HG02610 (cell line): ENCODE results near the gene DTNB.
"Not testable (repeated sequence)": the region's sequence is repeated elsewhere in the genome, so short reads cannot be mapped to it uniquely, and the experiment has no call there.

Experiments used
- ATAC-seq: cut with Tn5 transposase; IDR thresholded peaks from one replicate; pipeline ENCODE4 v1.9.1; 2021; ENCODE audit warnings: mild to moderate bottlenecking, moderate library complexity; ENCODE audit not compliant: unreplicated experiment

DTNB gene

DNA sequence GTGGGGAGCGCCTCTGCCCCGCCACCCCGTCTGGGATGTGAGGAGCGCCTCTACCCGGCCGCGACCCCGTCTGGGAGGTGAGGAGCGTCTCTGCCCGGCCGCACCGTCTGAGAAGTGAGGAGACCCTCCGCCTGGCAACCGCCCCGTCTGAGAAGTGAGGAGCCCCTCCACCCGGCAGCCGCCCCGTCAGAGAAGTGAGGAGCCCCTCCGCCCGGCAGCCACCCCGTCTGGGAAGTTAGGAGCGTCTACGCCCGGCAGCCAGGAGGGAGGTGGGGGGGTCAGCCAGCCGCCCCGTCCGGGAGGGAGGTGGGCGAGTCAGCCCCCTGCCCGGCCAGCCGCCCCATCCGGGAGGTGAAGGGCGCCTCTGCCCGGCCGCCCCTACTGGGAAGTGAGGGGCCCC lies 39.6 kb downstream of the DTNB start:
- ATAC-seq: not testable (repeated sequence)

DNA sequence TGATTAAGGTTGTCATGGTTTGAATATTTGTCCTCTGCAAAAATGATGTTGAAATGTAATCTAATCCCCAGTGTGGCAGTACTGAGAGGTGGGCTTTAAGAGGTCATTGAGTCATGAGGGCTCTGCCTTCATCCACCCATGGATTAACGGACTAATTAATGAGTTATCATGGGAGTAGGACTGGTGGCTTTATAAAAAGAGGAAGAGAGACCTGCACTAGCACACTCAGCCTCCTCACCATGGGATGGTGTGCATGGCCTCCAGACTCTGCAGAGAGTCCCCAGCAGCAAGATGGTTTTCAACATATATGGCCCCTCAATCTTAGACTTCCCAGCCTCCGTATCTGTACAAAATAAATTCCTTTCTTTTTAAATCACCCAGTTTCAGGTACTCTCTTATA lies 41.0 kb downstream of the DTNB start:
- ATAC-seq: no peak

DNA sequence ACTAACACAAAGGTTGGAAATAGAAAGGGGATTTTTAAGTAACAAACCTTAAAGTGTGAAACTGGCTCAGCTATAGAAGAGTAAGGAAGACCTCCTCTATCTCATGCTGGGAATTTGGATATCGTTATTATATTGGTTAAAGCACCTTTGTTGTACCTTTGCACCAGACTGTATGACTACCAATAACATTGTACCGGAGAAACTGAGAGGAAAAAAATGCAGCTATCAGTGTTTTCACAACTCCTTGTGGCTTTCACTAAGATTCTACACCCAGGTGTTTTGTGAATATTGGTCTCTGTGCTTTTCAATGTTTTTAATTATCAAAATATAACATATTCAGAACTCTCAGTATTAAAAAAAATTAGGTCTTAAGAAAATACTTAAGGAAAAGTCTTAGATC lies 48.7 kb downstream of the DTNB start:
- no peak for ATAC-seq

DNA sequence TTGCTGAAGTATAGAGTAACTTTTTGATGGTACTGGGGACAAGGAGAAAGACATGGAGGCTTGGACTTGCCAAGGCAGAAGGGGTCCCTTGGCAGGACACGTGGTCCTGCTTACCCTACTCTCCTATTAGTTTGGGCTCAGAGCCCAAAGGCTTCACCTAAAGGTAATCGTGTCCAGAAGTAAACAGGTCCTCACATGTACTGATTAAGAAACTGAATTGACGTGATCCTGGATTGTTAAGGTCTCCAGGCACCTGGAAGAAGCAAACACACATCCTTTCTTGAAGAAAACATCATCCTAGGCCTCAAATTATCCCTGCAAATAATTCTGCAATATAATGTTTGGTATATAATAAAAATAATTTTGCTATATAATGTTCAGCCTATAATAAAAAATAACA lies 50.0 kb downstream of the DTNB start:
- no peak for ATAC-seq

DNA sequence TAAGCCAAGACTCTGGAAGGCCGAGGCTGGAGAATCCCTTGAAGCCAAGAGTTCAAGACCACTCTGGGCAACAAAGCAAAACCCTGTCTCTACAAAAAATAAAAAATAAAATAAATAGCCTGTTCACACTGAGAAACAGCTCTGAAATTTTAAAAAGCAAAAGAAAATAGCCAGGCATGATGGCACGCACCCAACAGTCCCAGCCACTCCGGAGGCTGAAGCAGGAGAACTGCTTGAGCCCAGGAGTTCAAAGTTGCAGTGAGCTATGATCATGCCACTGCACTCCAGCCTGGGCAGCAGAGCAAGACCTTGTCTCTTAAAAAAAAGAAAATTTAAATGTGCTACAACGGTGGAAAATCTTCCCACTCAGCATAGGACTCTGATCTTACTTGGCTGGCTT lies 52.7 kb downstream of the DTNB start:
- ATAC-seq: no peak

DNA sequence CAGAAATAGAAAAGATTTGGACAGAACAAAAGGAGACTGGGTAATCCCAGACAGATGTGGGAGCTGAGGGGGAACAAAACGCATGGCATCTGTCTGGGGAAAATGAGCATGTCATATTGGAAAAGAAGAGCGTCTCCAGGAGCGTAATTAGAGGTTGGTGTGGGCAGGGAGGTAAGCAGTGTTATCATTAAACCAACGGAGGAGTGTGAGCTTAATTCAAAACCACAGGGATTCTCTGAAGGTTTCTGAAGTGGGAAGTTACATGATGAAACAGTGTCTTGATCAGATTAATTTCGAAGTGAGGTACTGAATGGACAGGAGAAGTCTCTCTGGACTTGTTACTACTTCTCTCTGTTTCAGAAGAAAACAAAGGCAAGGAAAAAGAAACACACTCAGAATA lies 53.3 kb downstream of the DTNB start:
- ATAC-seq: no peak

DNA sequence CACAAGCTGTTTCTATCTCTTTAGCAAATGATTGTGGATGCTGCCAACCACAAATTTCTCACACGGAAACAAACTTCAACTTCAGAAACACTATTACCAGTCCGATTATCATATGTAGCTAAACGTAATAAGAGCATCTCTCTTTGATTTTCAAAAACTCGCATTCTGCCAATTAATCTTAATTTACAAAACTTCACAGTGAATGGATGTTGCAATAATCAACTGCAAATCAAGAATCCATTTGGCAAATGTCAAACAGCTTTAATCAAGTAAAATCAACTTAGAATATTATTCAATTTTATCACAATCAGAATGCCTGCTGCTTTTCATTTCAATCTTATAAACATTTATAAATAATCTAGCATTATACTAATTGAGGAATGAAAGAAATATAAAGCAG lies 54.2 kb downstream of the DTNB start:
- no peak for ATAC-seq

DNA sequence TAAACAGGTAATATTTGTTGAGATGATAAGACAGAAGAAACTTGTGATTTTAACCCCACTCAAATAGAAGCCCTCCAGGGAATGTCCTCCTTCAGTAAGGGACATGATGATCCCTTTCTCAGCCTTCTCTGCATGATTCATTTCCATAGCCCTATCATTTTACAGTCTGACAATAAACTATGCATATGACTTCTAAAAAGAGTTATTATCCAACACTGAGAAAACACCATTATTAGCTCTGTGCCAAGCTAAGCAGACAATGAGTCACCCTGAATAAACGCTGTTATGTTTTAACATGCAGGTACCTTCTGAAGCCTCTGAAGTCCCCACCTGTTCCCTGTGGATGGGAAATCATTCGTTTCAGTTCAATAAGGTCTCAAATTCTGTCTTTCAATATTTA lies 54.7 kb downstream of the DTNB start:
- no peak for ATAC-seq

DNA sequence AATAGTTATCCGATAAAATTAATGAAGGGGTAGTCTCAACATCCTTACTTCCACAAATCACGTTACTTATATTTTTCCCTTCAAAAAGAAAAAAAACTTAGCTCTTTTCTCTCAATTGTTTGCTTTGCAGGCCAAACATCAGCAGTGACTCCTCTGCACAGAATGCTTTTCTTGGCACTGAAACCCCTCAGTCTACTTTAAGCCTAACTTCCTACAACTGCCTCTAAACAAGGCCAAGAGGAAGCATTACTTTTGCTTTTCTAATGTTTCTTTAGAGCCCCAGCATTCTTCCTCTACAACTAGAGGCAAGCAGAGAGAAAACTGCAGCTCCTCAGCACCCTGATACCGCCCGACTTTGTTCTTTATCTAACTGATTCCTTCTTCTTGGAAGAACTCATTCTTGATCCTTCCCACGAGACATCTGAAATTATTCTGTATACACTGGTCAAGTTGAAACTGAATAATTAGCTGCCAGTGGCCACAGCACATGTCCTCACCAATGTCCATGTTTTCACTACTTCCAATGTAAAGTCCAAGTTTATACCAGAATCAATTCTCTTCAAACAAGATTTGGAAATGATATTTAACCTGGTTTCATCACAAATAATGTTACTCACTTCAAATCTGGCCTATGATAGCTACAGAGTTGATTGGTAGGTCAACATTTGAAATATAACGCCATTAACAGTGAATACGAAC lies 55.3 kb downstream of the DTNB start:
- ATAC-seq: no peak

DNA sequence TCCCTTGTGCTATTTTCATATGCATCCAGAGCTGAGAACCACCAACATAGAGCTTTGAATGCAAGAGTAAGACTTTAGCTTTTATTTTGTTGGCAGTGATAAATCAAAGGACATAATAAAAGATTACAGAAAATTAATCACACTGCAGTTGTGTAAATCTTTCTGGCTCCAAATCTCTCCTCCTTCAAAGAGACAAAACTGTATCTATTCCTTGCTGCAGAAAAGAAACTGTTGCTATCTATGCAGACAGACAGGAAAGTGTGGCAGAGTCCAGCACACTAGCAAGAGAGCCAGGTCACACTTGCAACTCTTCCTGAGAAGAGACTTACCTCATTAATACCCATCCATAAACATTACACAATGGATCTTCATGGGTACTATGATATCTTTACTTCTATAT lies 57.5 kb downstream of the DTNB start:
- ATAC-seq: no peak

DNA sequence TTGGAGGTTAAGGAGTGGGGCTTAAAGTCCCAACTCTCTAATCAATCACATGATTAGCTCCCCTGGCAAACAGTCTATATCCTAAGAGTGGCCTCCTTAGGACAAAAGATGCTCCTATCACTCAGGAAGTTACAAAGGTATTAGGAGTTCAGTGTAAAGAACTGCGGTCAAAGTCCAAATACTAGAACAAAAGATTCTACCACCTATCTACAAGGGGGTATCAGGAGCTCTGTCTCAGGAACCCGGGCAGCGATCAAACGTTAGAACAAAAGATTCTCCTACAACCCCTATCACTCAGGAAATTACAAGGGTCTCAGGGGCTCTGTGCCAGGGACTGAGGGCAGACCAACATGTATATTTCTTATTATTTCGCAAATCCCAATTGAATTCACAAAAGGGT lies 58.0 kb downstream of the DTNB start:
- ATAC-seq: no peak

DNA sequence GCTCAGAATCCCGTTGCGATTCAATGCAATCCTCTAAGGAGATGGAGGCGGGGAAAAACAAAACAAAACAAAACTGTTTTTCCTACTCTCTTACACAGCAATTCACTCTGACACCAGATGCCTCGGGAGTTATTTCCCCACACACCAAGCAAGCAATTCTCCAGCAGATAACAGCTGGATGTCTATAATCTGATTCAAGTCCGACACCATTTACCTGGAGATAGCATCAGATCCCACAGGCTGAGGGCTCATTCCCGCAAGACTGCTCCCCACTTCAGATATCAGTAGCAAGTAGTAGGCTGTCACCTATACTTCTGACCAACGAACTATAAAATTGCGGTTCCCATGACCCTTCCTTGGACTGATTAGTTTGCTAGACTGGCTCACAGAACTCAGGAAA lies 58.7 kb downstream of the DTNB start:
- ATAC-seq: no peak

DNA sequence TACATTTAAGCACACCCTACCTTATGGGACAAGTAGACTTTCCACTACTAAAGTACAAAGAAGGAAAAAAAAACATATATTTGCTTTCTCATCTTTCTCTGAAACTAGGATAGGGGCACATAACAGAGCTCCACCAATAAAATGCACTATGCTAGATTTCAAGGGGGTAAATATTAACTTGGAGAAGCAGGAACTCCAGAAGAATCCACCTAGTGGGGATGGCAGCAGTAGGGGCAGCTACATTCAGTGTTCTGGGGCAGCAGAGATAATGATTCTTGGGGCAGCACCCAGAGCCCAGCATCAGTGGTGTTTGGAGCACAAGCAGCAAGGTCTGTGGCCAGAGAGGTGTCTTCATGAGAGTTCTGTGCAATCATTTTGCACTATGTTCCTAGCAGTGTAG lies 64.7 kb downstream of the DTNB start:
- no peak for ATAC-seq

DNA sequence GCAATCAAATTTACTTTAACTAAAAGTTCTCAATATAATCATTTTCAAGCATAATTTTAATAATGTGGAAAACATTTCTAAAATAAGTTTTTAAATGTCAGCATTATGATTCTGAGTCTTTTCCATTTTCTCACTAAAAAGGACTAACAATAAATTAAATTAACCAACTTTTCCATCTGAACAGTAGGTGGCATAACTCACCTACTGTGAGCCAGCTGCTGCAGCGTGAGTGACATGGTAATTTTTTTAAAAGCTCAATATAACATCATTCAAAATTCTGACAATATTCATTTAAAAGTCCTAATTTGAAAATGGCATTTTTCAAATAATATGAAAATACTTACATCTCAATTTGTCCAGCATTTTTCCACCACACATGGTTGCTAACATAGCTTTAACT lies 66.5 kb downstream of the DTNB start:
- no peak for ATAC-seq

DNA sequence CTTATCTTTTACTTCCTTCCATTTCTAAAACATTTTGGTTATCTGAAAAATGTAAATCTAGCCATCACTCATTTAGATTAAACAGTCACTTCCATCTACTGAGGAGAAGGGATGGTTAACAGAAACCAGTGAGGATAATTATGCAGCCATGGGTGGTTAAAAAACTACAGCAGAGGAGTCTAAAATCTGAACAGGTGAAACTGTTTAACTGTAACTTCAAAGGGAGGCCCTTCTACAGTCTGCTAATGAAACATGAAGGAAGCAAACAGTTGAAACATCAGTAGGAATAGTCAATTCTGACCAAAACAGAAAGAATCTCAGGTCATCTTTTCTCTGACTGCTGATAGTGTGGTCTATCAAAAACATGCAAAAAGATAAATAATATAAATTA lies 71.0 kb downstream of the DTNB start:
- peak; percentile 77 for ATAC-seq

DNA sequence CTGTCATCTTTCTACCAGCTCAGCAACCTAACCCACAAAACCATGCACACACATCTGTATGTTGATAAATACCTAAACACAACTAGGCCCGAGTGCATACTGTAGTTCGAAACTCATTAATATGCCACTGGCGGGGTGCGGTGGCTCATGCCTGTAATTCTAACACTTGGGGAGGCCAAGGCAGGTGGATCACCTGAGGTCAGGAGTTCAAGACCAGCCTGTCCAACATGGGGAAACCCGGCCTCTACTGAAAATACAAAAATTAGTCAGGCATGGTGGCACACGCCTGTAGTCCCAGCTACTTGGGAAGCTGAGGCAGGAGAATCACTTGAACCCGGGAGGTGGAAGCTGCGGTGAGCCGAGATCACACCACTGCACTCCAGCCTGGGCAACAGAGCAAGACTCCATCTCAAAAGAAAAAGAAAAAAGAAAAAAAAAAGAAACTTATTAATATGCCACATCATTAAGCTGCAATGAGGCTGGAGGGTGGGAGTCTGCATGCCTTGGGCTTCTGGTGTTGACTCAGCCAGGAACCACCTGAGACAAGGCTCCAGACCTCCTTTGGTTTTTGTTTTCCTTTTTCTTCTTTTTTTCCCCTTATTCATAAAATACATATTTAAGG lies 71.6 kb downstream of the DTNB start:
- peak; percentile 73 for ATAC-seq

DNA sequence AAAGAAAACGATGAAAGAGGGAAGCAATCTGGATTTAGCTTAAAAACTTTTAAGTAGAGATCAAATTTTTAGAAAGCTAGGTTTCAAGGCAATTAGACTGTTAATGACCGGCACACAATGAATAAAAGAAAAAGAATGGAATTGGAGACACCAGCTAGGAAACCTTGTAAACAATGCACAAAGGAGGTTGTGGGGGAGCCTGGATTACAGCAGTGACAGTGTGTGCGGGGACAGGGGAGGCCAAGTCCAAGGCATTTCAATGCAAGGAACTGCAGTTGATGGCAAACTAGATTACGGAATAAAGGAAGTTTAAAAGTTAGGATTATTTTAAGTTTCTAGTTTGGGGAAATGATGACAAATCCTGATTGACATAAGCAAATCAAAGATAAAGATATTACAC lies 74.5 kb downstream of the DTNB start:
- no peak for ATAC-seq

DNA sequence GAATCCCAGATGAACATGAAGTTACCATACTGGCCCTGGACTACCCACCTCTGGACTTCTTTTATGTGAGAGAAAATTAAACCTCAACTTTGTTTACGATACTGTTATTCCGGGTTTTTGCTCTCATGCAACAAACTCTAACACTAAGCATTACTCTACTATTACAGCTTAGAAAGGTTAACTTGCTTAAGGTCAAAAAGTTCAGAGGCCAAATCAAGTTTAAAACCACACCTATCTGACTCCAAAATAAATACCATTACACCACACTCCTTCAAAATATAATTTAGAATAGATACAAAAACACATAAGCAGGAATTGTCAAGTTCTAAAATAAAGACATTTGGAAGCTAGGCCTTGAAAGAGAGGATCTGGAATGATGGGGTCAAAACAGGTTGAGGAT lies 75.0 kb downstream of the DTNB start:
- no peak for ATAC-seq

DNA sequence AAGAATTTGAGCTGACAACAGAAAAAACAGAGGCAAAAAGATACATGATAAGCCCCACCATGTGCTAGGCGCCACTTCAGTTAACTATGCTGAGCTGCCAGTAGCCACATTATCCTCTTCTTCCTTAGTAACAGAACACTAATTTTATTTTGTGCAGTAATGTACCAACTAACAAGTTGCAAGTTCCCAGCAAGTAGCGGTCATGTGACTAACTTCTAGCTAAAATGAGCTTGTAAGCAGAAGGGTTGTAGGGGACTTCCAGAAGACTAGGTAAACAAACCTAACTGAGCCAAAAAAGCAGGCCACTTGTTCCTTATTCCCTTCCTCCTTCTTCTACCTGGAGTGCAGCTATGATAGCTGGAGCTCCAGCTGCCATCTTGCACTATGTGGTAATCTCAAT lies 75.5 kb downstream of the DTNB start:
- ATAC-seq: no peak

DNA sequence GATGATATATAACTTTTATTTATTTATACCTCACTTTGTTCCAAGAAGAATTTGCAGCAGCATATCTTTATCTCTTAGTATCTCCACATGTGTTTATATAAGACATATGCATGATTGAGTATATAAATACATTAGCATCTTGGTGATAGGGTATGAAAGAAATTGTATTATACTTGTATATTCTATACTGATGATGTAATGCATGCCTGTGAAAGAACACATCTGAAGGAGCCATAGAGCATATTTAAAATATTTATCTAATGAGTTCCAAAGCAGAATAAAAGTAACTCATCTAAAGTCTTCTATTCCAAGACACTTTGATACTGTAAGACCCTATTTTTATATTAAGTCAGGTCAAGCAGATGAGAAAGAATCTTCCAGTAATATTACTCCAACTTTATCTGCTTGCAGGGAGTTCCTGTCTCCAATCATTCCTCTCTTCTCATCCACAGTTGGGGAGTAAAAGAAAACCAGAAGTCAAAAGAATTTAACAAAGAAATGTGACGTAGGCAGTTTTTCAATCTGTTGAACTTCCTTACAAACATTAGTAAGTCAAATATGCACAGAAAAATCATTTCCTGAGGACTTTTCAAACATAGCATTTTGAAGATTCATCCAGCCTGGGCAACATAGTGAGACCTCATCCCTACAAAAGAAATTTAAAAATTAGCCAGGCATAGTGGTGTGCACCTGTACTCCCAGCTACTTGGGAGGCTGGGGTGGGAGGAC lies 76.7 kb downstream of the DTNB start:
- no peak for ATAC-seq

DNA sequence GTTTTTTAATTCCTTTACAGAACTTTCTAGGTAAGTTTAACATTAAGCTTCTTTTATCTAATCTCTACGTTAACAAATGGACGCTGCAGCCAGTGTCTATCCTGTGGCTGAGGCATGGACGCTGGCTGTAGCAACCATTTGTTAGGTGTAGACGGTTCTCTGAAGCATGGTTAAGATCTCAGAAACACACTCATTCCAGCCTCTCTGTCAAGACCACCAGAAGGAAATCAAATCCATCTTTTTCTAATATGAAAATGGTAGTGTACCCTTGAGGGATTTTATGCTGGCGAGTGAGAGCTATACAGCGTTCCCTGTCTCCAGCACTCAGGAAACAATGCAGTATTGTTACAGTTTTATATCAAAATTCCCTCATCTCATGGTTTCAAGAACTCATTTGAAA lies 78.0 kb downstream of the DTNB start:
- ATAC-seq: no peak

DNA sequence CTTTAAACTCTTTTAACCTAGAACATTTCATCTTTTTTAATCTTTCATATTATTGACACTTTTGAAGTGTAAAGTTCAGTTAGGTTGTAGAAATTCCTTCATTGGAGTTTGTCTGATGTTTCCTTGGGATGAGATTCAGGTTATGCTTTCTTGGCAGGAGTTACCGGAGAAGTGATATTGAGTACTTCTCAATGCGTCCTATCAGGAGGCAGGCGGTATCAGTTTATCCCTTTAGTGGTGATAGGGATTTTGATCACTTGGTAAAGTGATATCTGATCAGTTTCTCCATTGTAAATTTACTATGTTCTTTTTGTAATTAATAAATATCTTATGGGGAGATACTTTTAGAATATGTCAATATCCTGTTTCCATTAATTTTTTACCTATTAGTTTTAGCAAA lies 78.4 kb downstream of the DTNB start:
- no peak for ATAC-seq
